GM18526 (cell line): ENCODE data around the gene MRGPRD.

Experiments used
- POLR2A ChIP-seq: IDR thresholded peaks from 3 replicates; pipeline ENCODE4 v1.6.1; 2011; ENCODE audit not compliant: insufficient read length; ENCODE audit errors: extremely low read depth

Gene MRGPRD

GRCh38 chr11:68983801-68984200 lies 3.0 kb upstream of the MRGPRD start:
- no peak for TF ChIP-seq POLR2A

DNA sequence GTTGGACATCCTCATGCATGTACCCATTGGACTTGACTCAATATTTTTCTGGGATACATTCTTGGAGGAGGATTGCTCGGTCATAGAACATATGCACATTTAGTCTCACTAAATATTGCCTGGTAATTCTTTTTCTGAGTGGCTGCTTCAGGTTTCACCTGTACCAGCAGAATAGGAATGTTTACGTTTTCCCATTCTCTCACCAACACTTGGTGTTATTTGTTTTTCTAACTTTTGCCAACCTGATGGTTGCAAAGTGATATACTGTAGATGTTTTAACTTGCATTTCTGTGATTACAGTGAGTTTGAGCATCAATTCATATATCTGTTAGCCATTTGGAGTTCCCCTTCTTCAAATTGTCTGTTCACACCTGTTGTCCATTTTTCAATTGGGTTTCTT lies 1.3 kb upstream of the MRGPRD start:
- TF ChIP-seq POLR2A: no peak

GRCh38 chr11:68979931-68980775 lies 633 bp downstream of the MRGPRD start:
- no peak for TF ChIP-seq POLR2A

- TF ChIP-seq POLR2A: no peak
Observed at GRCh38 chr11:68978931-68979594, 1.7 kb downstream of the MRGPRD start.

DNA sequence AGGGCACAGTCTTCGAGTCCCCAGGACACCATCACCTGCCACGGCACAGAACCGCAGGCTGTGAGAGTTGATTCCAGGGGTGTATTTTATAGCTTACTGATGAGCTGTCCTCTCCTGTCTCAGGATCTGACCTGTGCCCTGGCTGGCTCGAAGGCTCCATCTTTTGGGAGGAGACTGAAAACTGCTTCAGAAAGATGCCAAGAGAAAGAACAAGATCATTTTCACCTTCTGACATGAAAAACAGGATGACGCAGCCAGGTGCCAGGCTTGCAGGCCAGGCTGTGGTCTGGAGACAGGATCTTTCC lies 2.2 kb downstream of the MRGPRD start:
- no peak for TF ChIP-seq POLR2A

- no peak for TF ChIP-seq POLR2A
Observed at GRCh38 chr11:68977781-68978625, 2.8 kb downstream of the MRGPRD start.

DNA sequence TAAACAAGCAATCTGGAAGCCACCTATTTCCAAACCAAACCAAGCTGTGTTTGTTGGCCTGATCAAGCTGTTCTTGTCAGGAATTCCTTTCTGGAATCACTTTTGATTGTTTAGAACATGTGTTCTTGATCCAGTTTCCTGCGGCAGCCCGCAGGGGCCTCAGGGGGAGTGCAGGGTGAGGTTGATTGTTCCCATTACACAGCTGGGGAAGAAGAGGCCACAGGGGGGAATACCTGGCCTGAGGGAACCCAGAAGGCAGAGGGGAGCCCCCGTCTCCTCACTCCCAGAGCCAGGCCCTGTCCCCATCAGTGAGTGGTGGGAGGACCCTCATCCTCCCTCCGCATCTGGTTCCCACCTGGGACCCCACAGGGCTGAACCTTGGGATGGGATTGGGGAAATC lies 4.2 kb downstream of the MRGPRD start:
- TF ChIP-seq POLR2A: no peak

DNA sequence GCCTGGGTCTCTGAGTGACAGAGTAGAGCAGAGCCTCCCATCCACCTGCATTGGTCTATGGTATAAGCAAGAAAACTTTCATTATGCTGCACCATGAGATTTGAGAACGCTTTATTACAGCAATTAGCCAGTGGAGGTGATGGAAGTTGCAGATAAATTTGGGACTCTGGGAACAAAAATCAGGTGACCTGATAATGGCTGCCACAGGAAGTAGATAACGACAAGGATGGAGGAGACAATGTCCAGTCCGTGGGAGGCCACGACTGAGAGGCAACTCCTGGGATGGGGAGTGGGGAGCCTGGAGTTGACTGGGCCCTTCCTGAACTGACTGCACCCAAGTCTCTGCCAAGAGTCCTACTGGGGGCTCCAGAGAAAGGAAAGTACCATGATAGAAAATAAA lies 4.7 kb downstream of the MRGPRD start:
- no peak for TF ChIP-seq POLR2A

DNA sequence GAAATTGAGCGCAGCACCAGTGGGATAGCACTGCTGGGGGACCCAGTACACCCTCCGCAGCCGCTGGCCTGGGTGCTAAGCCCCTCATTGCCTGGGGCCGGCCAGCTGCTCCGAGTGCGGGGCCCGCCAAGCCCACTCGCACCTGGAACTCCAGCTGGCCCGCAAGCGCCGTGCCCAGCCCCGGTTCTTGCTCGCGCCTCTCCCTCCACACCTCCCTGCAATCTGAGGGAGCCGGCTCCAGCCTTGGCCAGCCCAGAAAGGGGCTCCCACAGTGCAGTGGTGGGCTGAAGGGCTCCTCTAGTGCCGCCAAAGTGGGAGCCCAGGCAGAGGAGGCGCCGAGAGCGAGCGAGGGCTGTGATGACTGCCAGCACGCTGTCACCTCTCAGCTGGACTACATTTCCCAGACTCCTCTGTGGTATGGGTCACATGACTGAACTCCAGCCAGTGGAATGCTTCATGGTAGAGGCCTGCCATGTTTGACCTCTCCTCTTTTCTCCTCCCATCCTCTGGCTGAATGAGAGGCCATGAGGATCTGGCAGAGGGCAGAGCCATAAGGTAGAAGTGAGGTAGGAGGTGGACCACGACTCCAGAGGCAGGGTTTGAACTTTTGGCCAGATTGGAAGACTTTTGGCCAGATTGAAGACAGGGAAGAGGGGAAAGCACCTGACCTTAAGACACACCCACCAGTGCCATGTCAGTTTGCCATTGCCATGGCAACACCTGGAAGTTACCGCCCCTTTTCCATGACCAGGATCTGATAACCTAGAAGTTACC lies 6.2 kb downstream of the MRGPRD start:
- TF ChIP-seq POLR2A: no peak

DNA sequence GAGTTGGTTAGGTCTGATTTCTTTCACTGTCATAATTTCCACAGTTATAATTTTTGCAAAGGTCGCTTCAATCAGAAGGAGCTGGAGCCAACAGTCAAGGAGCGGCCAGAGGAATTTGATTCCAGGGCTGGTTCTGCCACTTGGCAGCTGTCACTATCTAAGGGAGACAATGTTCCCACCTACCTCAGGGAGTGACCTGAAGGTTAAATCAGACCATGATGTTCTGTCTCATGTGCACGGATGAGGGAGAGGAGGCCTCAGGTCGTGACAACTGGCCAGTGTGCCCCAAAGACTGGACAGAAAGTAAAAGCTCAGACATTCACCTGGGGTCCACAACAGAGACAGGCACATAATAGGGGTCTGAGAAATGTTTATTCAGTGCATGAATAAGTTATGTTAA lies 7.6 kb downstream of the MRGPRD start:
- no peak for TF ChIP-seq POLR2A

GRCh38 chr11:68970921-68971636 lies 9.7 kb downstream of the MRGPRD start:
- TF ChIP-seq POLR2A: no peak

DNA sequence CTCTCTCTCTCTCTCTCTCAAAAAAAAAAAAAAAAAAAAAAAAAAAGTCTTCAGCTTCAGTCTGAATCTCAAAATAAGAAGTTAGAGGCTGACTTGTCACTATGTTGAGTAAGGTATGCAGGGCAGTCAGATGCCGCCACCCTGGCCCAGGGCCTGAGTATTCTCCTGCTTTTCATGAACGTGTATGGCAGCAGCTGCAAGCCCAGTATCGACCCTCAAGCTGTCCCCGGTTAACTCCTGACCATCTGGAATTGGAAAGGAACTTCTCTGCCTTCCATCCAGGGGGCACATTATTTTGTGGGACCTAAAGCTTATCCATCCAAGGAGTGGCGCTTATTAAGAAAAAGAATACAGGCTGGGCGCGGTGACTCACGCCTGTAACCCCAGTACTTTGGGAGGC lies 11.4 kb downstream of the MRGPRD start:
- no peak for TF ChIP-seq POLR2A

- TF ChIP-seq POLR2A: no peak
Observed at GRCh38 chr11:68968306-68969250, 12.2 kb downstream of the MRGPRD start.

DNA sequence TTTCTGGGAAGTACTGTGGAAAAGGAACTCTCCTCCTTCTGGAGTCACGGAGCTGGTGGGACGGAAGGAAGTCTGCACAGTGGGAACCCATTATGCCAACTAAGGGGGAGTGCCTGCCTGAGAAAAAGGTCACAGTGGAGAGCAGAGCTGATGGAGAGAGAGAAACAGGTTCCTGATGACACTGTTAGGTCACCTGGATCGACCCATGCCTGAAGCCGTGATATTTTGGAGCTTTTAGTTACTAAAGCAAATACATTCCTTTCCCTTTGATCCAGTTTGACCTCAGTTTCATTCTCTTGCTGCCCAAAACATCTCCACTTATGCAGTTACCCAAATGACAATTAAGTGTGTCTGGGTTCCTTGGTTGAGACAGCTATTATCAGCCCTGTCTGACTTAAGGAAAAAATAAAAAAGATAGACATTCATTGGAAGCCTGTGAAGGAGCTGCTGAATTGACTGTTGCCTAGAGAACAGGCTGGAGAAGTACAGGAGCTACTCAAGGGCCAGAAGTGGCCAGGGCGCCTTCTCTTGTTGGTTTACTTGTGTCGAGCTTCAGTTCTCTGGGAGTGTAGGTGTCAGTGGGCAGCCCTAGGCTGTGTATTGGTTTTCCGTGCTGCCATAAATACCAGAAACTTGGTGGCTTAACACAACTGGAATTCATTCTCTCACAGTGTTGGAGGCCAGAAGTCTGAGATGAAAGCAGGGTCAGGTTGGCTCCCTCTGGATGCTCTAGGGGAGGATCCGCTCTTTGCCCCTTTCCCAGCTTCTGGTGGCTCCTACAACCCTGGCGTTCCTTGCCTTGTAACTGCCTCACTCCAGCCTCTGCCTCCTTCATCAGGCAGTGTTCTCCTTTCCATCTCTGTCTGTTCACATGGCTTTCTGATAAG lies 13.6 kb downstream of the MRGPRD start:
- no peak for TF ChIP-seq POLR2A
